ENCODE measurements around the gene IL25. TPM values are rescaled to one million over a fixed set of nuclear protein-coding genes. Genes with fewer than 3 reads are reported as not detected.

The IL25 gene
- total and polyA plus RNA-seq, 2 of the 13 experiments (the other 11 are each of a cell fraction or from before 2014, with no cell fraction given), result not detected

GRCh38 chr14:23326491-23327332, 45.9 kb upstream of the IL25 start (continued):
- TF ChIP-seq ZNF770 (CRISPR knock-in tag; IDR thresholded peaks at IDR 0.05) (no peak), ZSCAN22 (CRISPR knock-in tag; IDR thresholded peaks at IDR 0.05) (no peak), ZNF556 (CRISPR knock-in tag; IDR thresholded peaks at IDR 0.05; ENCODE audit: borderline replicate concordance) (0 out of 2 replicates have a peak, but pooled peaks have one; percentile 34), ZNF879 (CRISPR knock-in tag; IDR thresholded peaks at IDR 0.05) (no peak), ZBTB20 (CRISPR knock-in tag; IDR thresholded peaks at IDR 0.05; ENCODE audit: borderline replicate concordance, low read depth) (no peak), SMAD1 (CRISPR knock-in tag; IDR thresholded peaks at IDR 0.05; ENCODE audit: borderline replicate concordance, low read depth) (0 out of 2 replicates have a peak, but pooled peaks have one; percentile 54), NFATC3 (CRISPR knock-in tag; IDR thresholded peaks at IDR 0.05) (no peak), ZNF343 (CRISPR knock-in tag; IDR thresholded peaks at IDR 0.05) (no peak), SKI (IDR thresholded peaks at IDR 0.05; ENCODE audit: partially characterized antibody) (no peak), CERS6 (CRISPR knock-in tag; IDR thresholded peaks at IDR 0.05) (no peak), ZNF44 (CRISPR knock-in tag; IDR thresholded peaks at IDR 0.05) (no peak), ZNF775 (CRISPR knock-in tag; IDR thresholded peaks at IDR 0.05; ENCODE audit: borderline replicate concordance) (no peak; the same call in 1 of the 2 replicates), POLR2A (IDR thresholded peaks at IDR 0.05; ENCODE audit: insufficient read depth in 1 of 2, low read depth in 2 of 2, low read length in 2 of 2) (peak in 1 of 2 experiments; percentile 60; a peak in 2 of 4 replicates), ARID2 (CRISPR knock-in tag; IDR thresholded peaks at IDR 0.05; ENCODE audit: borderline replicate concordance) (no peak), GABPA (IDR thresholded peaks at IDR 0.05; ENCODE audit: low read depth, low read length) (no peak), GABPA (CRISPR knock-in tag; IDR thresholded peaks at IDR 0.05; ENCODE audit: low read depth) (no peak), ZNF317 (CRISPR knock-in tag; IDR thresholded peaks at IDR 0.05) (no peak), ERF (CRISPR knock-in tag; IDR thresholded peaks at IDR 0.05) (peak; percentile 17; the same call in 1 of the 2 replicates), SAFB2 (CRISPR knock-in tag; IDR thresholded peaks at IDR 0.05; ENCODE audit: borderline replicate concordance, low read depth) (no peak), ZNF558 (CRISPR knock-in tag; IDR thresholded peaks at IDR 0.05; ENCODE audit: borderline replicate concordance) (no peak), ATF1 (CRISPR knock-in tag; IDR thresholded peaks at IDR 0.05) (no peak), ZBTB3 (CRISPR knock-in tag; IDR thresholded peaks at IDR 0.05; ENCODE audit: borderline replicate concordance, low read depth) (0 out of 2 replicates have a peak, but pooled peaks have one; percentile 15), MEIS2 (CRISPR knock-in tag; IDR thresholded peaks at IDR 0.05) (no peak), CENPX (CRISPR knock-in tag; IDR thresholded peaks at IDR 0.05) (no peak), NFRKB (IDR thresholded peaks at IDR 0.05) (no peak), PITX1 (CRISPR knock-in tag; IDR thresholded peaks at IDR 0.05) (peak; percentile 33), DRAP1 (CRISPR knock-in tag; IDR thresholded peaks at IDR 0.05) (no peak), ZNF709 (CRISPR knock-in tag; IDR thresholded peaks at IDR 0.05) (no peak), ZNF841 (CRISPR knock-in tag; IDR thresholded peaks at IDR 0.05; ENCODE audit: borderline replicate concordance) (no peak), ZNF12 (CRISPR knock-in tag; IDR thresholded peaks at IDR 0.05) (no peak)

Data from HepG2 (cell line).